PC-3 (cell line): Measurements from ENCODE around the gene NUDT3. TPM values are rescaled to one million over a fixed set of nuclear protein-coding genes. Genes with fewer than 3 reads are reported as not detected.

Experiments
- ATAC-seq: fragments of 200-7000 bp; cut with Tn5 transposase; 2 replicates; pipeline ENCODE4 v1.9.1; 2020; ENCODE audit warnings: mild to moderate bottlenecking, moderate library complexity
- BruUV-seq: library from RNA; stranded (reverse); fragments of 400-500 nt; replicated peaks from 2 replicates; lab custom pipeline; 2021; lab: Mats Ljungman, UMichigan
- CTCF ChIA-PET: fragments of 300-600 bp; sonication (Branson Sonifier 250); formaldehyde crosslinking; loops from one replicate; lab custom pipeline; 2022; ENCODE audit warnings: antibody characterized with exemption; lab: Charles Lee
- POLR2A ChIA-PET: fragments of 300-600 bp; sonication (Branson Sonifier 250); formaldehyde crosslinking; loops from one replicate; lab custom pipeline; 2022; ENCODE audit warnings: antibody characterized with exemption; ENCODE audit not compliant: unreplicated experiment; lab: Charles Lee
- DNase-seq: peaks from one replicate; pipeline ENCODE4 v3.0.0-alpha.2; 2015
- H2AFZ ChIP-seq: fragments of 300-600 bp; sonication (generic); 2 replicates; pipeline ENCODE4 v1.6.0; 2016; ENCODE audit warnings: antibody characterized with exemption, low read length
- H3F3A ChIP-seq: fragments of 300-600 bp; sonication (generic); one replicate; pipeline ENCODE4 v1.6.0; 2017; ENCODE audit warnings: antibody characterized with exemption, low read length, control low read depth, mild to moderate bottlenecking; ENCODE audit not compliant: unreplicated experiment
- H3K27ac ChIP-seq: fragments of 300-600 bp; sonication (generic); 2 replicates; pipeline ENCODE4 v1.5.1; 2016; ENCODE audit warnings: mild to moderate bottlenecking, low read length
- H3K27me3 ChIP-seq: fragments of 300-600 bp; sonication (generic); 2 replicates; pipeline ENCODE4 v1.6.1; 2016; ENCODE audit warnings: low read length, mixed read lengths
- H3K36me3 ChIP-seq: fragments of 300-600 bp; sonication (generic); 2 replicates; pipeline ENCODE4 v1.6.1; 2016; ENCODE audit warnings: low read depth, mixed run types, low read length, mixed read lengths
- H3K4me1 ChIP-seq: fragments of 300-600 bp; sonication (generic); 2 replicates; pipeline ENCODE4 v1.5.1; 2016; ENCODE audit warnings: low read length; ENCODE audit not compliant: insufficient read depth
- H3K4me2 ChIP-seq: fragments of 300-600 bp; sonication (generic); 2 replicates; pipeline ENCODE4 v1.6.0; 2016; ENCODE audit warnings: low read length
- H3K4me3 ChIP-seq: fragments of 300-600 bp; sonication (generic); 2 replicates; pipeline ENCODE4 v1.5.1; 2016; ENCODE audit warnings: mild to moderate bottlenecking, low read length, mixed read lengths
- H3K79me2 ChIP-seq: fragments of 300-600 bp; sonication (generic); 2 replicates; pipeline ENCODE4 v1.6.1; 2017; ENCODE audit warnings: low read length, mixed read lengths
- H3K9ac ChIP-seq: fragments of 300-600 bp; sonication (generic); 2 replicates; pipeline ENCODE4 v1.6.0; 2016; ENCODE audit warnings: mild to moderate bottlenecking, low read length
- H3K9me2 ChIP-seq: fragments of 300-600 bp; sonication (generic); replicated peaks from 2 replicates; pipeline ENCODE4 v1.6.1; 2016; ENCODE audit warnings: mixed run types, low read length, mixed read lengths
- H3K9me3 ChIP-seq: fragments of 300-600 bp; sonication (generic); 2 replicates; pipeline ENCODE4 v1.6.1; 2016; ENCODE audit warnings: low read length, mixed read lengths
- H4K20me1 ChIP-seq: fragments of 300-600 bp; sonication (generic); 2 replicates; pipeline ENCODE4 v1.6.1; 2016; ENCODE audit warnings: low read length, mixed read lengths
- CTCF ChIP-seq: fragments of 300-600 bp; sonication (generic); conservative IDR thresholded peaks from 2 replicates; pipeline ENCODE4 v1.5.1; 2017; ENCODE audit warnings: antibody characterized with exemption, low read depth, mild to moderate bottlenecking, low read length
- EZH2 ChIP-seq: fragments of 300-600 bp; sonication (generic); IDR thresholded peaks from one replicate; pipeline ENCODE4 v1.6.1; 2017; ENCODE audit warnings: antibody characterized with exemption, mild to moderate bottlenecking, low read length; ENCODE audit not compliant: unreplicated experiment
- EZH2phosphoT487 ChIP-seq: fragments of 300-600 bp; sonication (generic); IDR thresholded peaks from 2 replicates; pipeline ENCODE4 v1.6.1; 2018; ENCODE audit warnings: mild to moderate bottlenecking, antibody characterized with exemption, low read length, borderline replicate concordance
- intact Hi-C: fragments of 100-400 bp; cut with micrococcal nuclease; formaldehyde crosslinking; loops from 2 replicates; pipeline ENCODE4 v1.9.0; 2023
- total RNA-seq: library from RNA; depleted of rRNA; stranded (reverse); fragments of >200 nt; gene quantifications from 2 replicates; pipeline ENCODE4 v1.2.3, GENCODE V29; 2014

Gene NUDT3
- total RNA-seq, 1 experiment from 2014 or later: 24.6 TPM

GRCh38 chr6:34390531-34391472 is 1.7 kb downstream of the NUDT3 start:
- peak; percentile 51 for DNase-seq
- H3K27me3 ChIP-seq: no peaks in the 10 kb centered on the region
- peak overlapping the region; percentile 72 for H3K27ac ChIP-seq
- peak; percentile 3; the same call in 1 of the 2 replicates for ATAC-seq
- TF ChIP-seq EZH2 (no peak), EZH2phosphoT487 (no peak), CTCF (no peak)
- ChIA-PET POLR2A (interaction anchor here (0.6 kb wide), 1 partner anchor 40 kb away, joined by 3 read pairs; no protein-coding TSS in a partner anchor), CTCF (no interaction called here)
- peaks cover 65% of the 10 kb centered on the region for H3K79me2 ChIP-seq
- no peaks in the 10 kb centered on the region for H3K36me3 ChIP-seq
- H3F3A ChIP-seq: peaks cover 4% of the 10 kb centered on the region
- H4K20me1 ChIP-seq: peaks cover 35% of the 10 kb centered on the region
- H3K4me3 ChIP-seq: peak overlapping the region; percentile 96
- BruUV-seq: TSS peak; percentile 43
- H3K9ac ChIP-seq: peak overlapping the region; percentile 97
- H2AFZ ChIP-seq: peak overlapping the region; percentile 95
- peak overlapping the region; percentile 89 for H3K4me2 ChIP-seq
- no peaks in the 10 kb centered on the region for H3K9me3 ChIP-seq
- H3K4me1 ChIP-seq: peaks cover 11% of the 10 kb centered on the region
- no peaks in the 10 kb centered on the region for H3K9me2 ChIP-seq
- intact Hi-C loops: loop anchor here (1.0 kb wide), 2 partner anchors 31 to 142 kb away; partner anchors contain the start of gene SMIM29

- CTCF ChIA-PET: no interaction called here
- BruUV-seq: no TSS peak
- H4K20me1 ChIP-seq: peaks cover 46% of the 10 kb centered on the region
Observed at GRCh38 chr6:34389034-34389433, 3.4 kb downstream of the NUDT3 start.

More at GRCh38 chr6:34389034-34389433, 3.4 kb downstream of the NUDT3 start:
- Histone ChIP-seq H3K36me3 (no peaks in the 10 kb centered on the region), H2AFZ (no peak overlapping the region), H3K27ac (no peak overlapping the region), H3K4me1 (peaks cover 11% of the 10 kb centered on the region), H3K27me3 (no peaks in the 10 kb centered on the region), H3K4me2 (no peak overlapping the region), H3F3A (peaks cover 4% of the 10 kb centered on the region), H3K4me3 (no peak overlapping the region), H3K79me2 (peaks cover 82% of the 10 kb centered on the region), H3K9me2 (no peaks in the 10 kb centered on the region), H3K9me3 (no peaks in the 10 kb centered on the region), H3K9ac (no peak overlapping the region)
- TF ChIP-seq CTCF (no peak), EZH2 (no peak), EZH2phosphoT487 (no peak)
- DNase-seq (no peak), ATAC-seq (no peak)
- intact Hi-C loops: no loop called here
- POLR2A ChIA-PET: no interaction called here
